Activated naive CD8-positive, alpha-beta T cell treated with anti-CD3 and anti-CD28 coated beads for 36 hours (primary cell): ENCODE data around the gene ARF3. TPM values are rescaled to one million over a fixed set of nuclear protein-coding genes. Genes with fewer than 3 reads are reported as not detected.
A peak's percentile ranks its signal among the peaks of the same experiment; 100 is the strongest.

ENCODE experiments used
- DNase-seq: peaks from one replicate; pipeline ENCODE4 v3.0.0; 2021
- H3K27ac Mint-ChIP-seq: one replicate; pipeline ENCODE4 v1.8.0; 2022; ENCODE audit warnings: mild to moderate bottlenecking, moderate library complexity, mixed read lengths
- H3K27me3 Mint-ChIP-seq: one replicate; pipeline ENCODE4 v1.8.0; 2022; ENCODE audit warnings: mild to moderate bottlenecking, mixed read lengths
- H3K36me3 Mint-ChIP-seq: one replicate; pipeline ENCODE4 v1.8.0; 2021; ENCODE audit warnings: mild to moderate bottlenecking, mixed read lengths
- H3K4me1 Mint-ChIP-seq: one replicate; pipeline ENCODE4 v1.8.0; 2021; ENCODE audit warnings: mixed read lengths
- H3K4me3 Mint-ChIP-seq: one replicate; pipeline ENCODE4 v1.8.0; 2022; ENCODE audit warnings: mild to moderate bottlenecking, moderate library complexity, mixed read lengths
- H3K9me3 Mint-ChIP-seq: one replicate; pipeline ENCODE4 v1.8.0; 2022; ENCODE audit warnings: mixed read lengths
- total RNA-seq, 2 experiments: library from RNA; stranded (reverse); gene quantifications; one replicate each; pipeline ENCODE4 v1.2.3, GENCODE V29; 2021

Gene ARF3
- total RNA-seq, 2 experiments from 2014 or later = 81.8 to 82.5 TPM

GRCh38 chr12:48973941-48974673 lies 16.8 kb upstream of the ARF3 start:
- peaks cover 85% of the 10 kb centered on the region for H3K27me3 Mint-ChIP-seq
- no peaks in the 10 kb centered on the region for H3K9me3 Mint-ChIP-seq
- no peak overlapping the region for H3K4me3 Mint-ChIP-seq
- peaks cover 41% of the 10 kb centered on the region for H3K4me1 Mint-ChIP-seq
- no peaks in the 10 kb centered on the region for H3K36me3 Mint-ChIP-seq
- DNase-seq = peak; percentile 49
- no peak overlapping the region for H3K27ac Mint-ChIP-seq

DNA sequence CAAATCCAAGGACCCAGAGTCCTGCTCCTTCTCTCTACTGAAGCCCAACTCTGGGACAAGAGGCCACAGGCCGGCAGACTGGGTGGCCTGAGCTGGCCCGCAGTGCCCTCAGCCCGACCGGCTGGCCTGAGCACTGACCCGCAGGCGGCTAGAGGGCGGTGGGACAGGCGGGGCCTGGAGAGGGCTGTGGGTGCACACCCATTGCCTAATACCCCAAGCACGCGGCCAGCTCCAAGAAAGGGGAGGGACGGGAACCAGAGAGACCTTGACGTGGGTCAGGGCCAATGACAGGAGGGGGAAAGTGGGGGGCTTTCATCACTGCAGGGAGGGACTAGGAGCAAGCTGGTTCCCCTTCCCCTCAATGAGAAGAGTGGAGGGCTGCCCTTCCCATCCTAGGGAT lies 16.2 kb upstream of the ARF3 start:
- no peak overlapping the region for H3K4me3 Mint-ChIP-seq
- peaks cover 40% of the 10 kb centered on the region for H3K4me1 Mint-ChIP-seq
- H3K27me3 Mint-ChIP-seq = peaks cover 79% of the 10 kb centered on the region
- no peaks in the 10 kb centered on the region for H3K36me3 Mint-ChIP-seq
- H3K9me3 Mint-ChIP-seq = no peaks in the 10 kb centered on the region
- H3K27ac Mint-ChIP-seq = no peak overlapping the region
- DNase-seq = no peak

- peaks cover 79% of the 10 kb centered on the region for H3K27me3 Mint-ChIP-seq
- no peaks in the 10 kb centered on the region for H3K36me3 Mint-ChIP-seq
- no peak overlapping the region for H3K27ac Mint-ChIP-seq
- H3K4me3 Mint-ChIP-seq = no peak overlapping the region
- no peaks in the 10 kb centered on the region for H3K9me3 Mint-ChIP-seq
- DNase-seq = no peak
- H3K4me1 Mint-ChIP-seq = peaks cover 42% of the 10 kb centered on the region
These were observed 15.7 kb upstream of the ARF3 start for GRCh38 chr12:48972952-48973483.

DNA sequence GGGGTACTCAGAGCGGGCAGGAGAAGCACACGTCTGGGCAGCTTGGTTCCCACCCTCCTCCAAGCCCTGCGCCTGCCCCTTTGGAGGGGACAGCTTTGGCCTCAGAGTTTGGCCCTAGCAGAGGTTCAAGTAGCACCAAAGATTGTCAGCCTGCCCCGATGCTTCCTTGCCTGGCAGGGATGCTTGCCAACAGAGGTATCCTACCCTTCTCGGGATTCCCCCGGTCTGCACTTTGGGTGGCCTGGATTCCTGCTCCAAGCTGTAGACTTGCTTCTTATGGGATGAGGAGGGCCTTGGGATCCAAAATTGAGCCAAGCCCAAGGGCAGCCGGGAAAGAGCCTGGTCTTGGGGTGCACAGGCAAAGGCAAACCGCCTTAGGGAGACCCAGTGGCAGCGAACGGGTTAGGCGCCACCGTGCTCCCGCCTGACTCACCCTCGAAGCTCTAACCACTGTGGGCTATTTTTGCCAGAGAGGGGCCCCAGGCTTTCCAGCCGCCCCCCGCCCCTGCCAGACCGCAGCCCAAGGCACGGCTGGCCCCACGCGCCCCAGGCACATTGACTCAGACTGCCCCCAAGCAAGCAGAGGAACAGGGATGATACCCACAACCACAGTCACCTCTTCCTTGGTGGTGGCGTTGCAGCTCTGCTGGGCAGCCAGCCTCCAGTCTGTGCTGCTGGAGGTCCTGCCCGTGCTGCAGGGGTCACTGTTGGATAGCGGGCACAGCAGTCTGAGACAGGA lies 15.1 kb upstream of the ARF3 start:
- Mint-ChIP-seq H3K4me1 (peaks cover 37% of the 10 kb centered on the region), H3K9me3 (no peaks in the 10 kb centered on the region), H3K27me3 (peaks cover 74% of the 10 kb centered on the region), H3K4me3 (no peak overlapping the region), H3K27ac (no peak overlapping the region), H3K36me3 (no peaks in the 10 kb centered on the region)
- DNase-seq = peak; percentile 64

GRCh38 chr12:48970702-48971334 lies 13.5 kb upstream of the ARF3 start:
- Mint-ChIP-seq H3K27me3 (peaks cover 58% of the 10 kb centered on the region), H3K36me3 (no peaks in the 10 kb centered on the region), H3K27ac (peak overlapping the region; percentile 43), H3K9me3 (no peaks in the 10 kb centered on the region), H3K4me3 (peak overlapping the region; percentile 38), H3K4me1 (peaks cover 33% of the 10 kb centered on the region)
- no peak for DNase-seq

DNA sequence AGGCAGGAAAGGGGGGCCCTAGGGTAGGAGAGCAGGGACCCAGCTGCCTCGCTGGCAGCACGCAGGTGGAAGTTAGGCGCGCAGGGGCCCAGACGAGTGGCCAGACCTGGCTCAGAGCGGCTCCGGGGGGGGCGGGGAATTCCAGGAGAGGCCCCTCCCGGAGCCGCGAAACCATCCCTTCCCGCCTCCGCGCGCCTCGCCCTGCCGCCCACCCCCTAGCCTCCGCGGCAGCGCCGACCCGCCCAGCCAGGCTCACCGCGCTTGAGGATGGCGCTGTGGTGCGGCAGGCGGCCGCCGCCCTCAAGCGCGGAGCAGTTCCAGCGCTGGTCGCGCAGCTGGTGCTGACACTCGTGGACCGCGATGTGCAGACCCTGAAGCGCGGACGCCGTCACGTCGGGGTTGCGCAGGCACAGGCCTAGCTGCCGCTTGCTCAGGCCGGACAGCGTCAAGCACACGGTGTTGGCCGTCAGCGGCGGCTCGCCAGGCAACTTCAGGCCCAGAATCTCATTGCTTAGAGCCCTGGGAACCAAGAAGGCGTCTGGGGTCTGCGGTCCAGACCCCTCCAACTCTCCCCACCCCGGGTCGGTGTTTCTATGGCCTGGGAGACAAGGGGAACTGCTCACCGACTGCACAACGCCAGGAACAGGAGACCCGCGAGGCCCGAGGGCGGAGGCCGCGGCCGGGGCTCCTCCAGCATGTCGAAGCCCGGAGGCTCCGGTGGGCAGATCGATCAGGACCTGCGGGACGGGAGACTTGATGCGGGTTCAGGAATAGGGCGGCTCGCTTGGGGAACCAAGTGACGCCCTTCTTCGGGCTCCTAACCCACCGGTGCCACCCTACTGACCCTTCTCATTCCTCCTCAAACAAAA lies 12.8 kb upstream of the ARF3 start:
- Mint-ChIP-seq H3K4me1 (peaks cover 33% of the 10 kb centered on the region), H3K9me3 (no peaks in the 10 kb centered on the region), H3K4me3 (no peak overlapping the region), H3K27ac (no peak overlapping the region), H3K36me3 (no peaks in the 10 kb centered on the region), H3K27me3 (peaks cover 54% of the 10 kb centered on the region)
- DNase-seq = peak; percentile 52

DNA sequence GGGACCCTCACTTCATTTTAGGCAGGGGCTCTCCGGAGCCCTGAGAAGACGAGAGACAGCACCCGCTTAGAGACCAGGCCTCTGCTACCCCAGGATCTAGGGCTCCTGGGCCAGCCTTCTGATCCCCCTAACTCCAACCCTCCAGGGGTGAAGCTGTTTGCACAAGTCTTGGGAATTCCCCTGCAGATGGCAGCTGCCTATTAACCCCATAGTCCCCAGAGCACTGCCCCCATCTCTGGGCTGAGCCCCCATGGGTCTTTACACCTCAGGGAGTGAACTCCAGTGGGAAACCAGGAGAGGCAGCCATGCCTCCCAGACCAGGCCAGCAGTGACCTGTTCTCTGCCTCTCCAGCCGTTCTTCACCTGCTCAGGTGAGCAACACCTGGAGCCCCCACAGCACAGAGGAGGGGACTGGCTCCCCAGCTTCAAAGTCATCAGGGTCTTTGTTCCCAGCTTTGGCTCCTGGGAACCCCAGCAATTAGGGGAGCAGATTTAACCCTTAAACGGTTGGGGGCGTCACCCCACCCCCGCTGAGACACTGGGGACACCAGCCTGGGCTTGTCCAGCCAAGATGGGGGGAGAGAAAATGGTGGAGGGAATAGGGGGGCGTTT lies 12.0 kb upstream of the ARF3 start:
- H3K27me3 Mint-ChIP-seq = peaks cover 47% of the 10 kb centered on the region
- no peaks in the 10 kb centered on the region for H3K36me3 Mint-ChIP-seq
- H3K9me3 Mint-ChIP-seq = no peaks in the 10 kb centered on the region
- no peak for DNase-seq
- no peak overlapping the region for H3K4me3 Mint-ChIP-seq
- H3K4me1 Mint-ChIP-seq = peaks cover 33% of the 10 kb centered on the region
- H3K27ac Mint-ChIP-seq = no peak overlapping the region

- Mint-ChIP-seq H3K4me1 (peaks cover 33% of the 10 kb centered on the region), H3K27me3 (peaks cover 39% of the 10 kb centered on the region), H3K9me3 (no peaks in the 10 kb centered on the region), H3K4me3 (no peak overlapping the region), H3K36me3 (no peaks in the 10 kb centered on the region), H3K27ac (no peak overlapping the region)
- no peak for DNase-seq
These were observed 11.2 kb upstream of the ARF3 start for GRCh38 chr12:48968467-48968866.

GRCh38 chr12:48967991-48968390 lies 10.7 kb upstream of the ARF3 start:
- no peak for DNase-seq
- no peaks in the 10 kb centered on the region for H3K36me3 Mint-ChIP-seq
- H3K27ac Mint-ChIP-seq = no peak overlapping the region
- no peak overlapping the region for H3K4me3 Mint-ChIP-seq
- no peaks in the 10 kb centered on the region for H3K9me3 Mint-ChIP-seq
- H3K4me1 Mint-ChIP-seq = peaks cover 32% of the 10 kb centered on the region
- H3K27me3 Mint-ChIP-seq = peaks cover 34% of the 10 kb centered on the region

GRCh38 chr12:48966177-48966895 lies 9.0 kb upstream of the ARF3 start:
- Mint-ChIP-seq H3K9me3 (no peaks in the 10 kb centered on the region), H3K4me3 (no peak overlapping the region), H3K36me3 (no peaks in the 10 kb centered on the region), H3K27me3 (peaks cover 17% of the 10 kb centered on the region), H3K4me1 (peaks cover 23% of the 10 kb centered on the region), H3K27ac (no peak overlapping the region)
- no peak for DNase-seq

DNA sequence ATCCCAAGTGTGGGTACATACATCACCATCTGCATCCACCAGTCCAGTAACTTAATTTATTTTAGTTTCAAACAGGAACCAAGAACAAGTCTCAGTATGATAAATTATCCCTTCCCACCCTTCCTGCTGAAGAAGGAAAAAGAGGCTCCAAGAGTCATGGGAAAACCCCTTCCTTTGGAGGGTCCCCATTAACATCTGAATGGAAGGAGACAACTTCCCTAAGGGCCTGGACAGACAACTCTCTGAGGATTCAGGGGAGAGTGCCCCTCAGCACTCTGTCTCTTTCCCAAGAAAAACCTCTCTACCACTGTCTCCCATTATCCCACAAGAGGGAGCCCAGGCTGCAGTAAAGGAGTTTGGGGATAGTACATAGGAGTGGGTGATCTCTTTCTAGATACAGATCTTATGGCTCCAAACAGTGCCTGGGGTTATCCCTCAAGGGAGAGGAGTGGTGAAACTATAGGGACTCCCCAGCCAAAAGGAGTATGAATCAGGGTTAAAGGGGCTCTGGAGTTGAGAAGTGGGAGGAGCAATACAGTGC lies 8.1 kb upstream of the ARF3 start:
- DNase-seq = no peak
- Mint-ChIP-seq H3K36me3 (no peaks in the 10 kb centered on the region), H3K4me1 (peaks cover 13% of the 10 kb centered on the region), H3K9me3 (no peaks in the 10 kb centered on the region), H3K27me3 (peaks cover 8% of the 10 kb centered on the region), H3K4me3 (no peak overlapping the region), H3K27ac (no peak overlapping the region)

- no peak overlapping the region for H3K4me3 Mint-ChIP-seq
- DNase-seq = no peak
- H3K27me3 Mint-ChIP-seq = peaks cover 11% of the 10 kb centered on the region
- peaks cover 6% of the 10 kb centered on the region for H3K4me1 Mint-ChIP-seq
- no peaks in the 10 kb centered on the region for H3K36me3 Mint-ChIP-seq
- no peak overlapping the region for H3K27ac Mint-ChIP-seq
- H3K9me3 Mint-ChIP-seq = no peaks in the 10 kb centered on the region
These were observed 4.5 kb upstream of the ARF3 start for GRCh38 chr12:48961801-48962200.

GRCh38 chr12:48961331-48961730 lies 4.0 kb upstream of the ARF3 start:
- H3K9me3 Mint-ChIP-seq = no peaks in the 10 kb centered on the region
- peaks cover 11% of the 10 kb centered on the region for H3K4me1 Mint-ChIP-seq
- no peak overlapping the region for H3K27ac Mint-ChIP-seq
- H3K27me3 Mint-ChIP-seq = peaks cover 11% of the 10 kb centered on the region
- no peaks in the 10 kb centered on the region for H3K36me3 Mint-ChIP-seq
- no peak for DNase-seq
- H3K4me3 Mint-ChIP-seq = no peak overlapping the region
